Measurements from ENCODE around the gene ZBTB12. TPM values are rescaled to one million over a fixed set of nuclear protein-coding genes. Genes with fewer than 3 reads are reported as not detected.

The ZBTB12 gene
- total and polyA plus RNA-seq, 2 of the 4 experiments (the other 2 are of a cell fraction) = 2.0 to 8.5 TPM

DNA sequence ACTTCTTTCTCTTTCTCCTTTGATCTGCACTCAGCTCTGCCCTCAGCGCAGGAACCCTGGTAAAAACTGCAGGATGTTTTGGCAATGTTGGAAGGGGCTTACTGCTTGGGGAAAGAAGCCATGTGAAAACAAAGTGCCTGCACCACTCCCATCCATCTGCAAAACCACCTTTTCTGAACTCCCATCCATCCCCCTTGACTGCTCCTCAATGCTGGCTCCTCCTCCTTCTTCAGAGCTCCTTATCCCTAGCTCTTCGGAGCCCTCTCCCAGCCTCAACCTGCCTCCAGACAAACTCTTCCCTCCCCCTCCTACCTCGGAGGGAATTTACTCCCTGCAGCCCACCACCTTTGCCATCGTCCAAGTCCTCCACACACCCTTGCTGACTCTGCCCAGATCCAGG lies 4.2 kb upstream of the ZBTB12 start:
- no peak overlapping the region for H3K18ac ChIP-seq (ENCODE audit: low read depth, low read length)
- H3K9me3 ChIP-seq (ENCODE audit: control insufficient read depth, insufficient read depth, low read length) = no peaks in the 10 kb centered on the region
- BruUV-seq (replicated peaks) = no TSS peak
- no peaks in the 10 kb centered on the region for H3K27me3 ChIP-seq (ENCODE audit: control insufficient read depth, insufficient read depth, low read length)
- 0 out of 2 replicates have a peak overlapping the region, but pooled peaks have one; percentile 15 for H2BK20ac ChIP-seq (ENCODE audit: low read depth, low read length)
- no peak for DNase-seq
- H4K20me1 ChIP-seq (ENCODE audit: insufficient read depth, low read length) = no peaks in the 10 kb centered on the region
- H2AK9ac ChIP-seq (replicated peaks; ENCODE audit: low read depth, low read length, poor library complexity) = no peak overlapping the region
- POLR2A ChIA-PET (ENCODE audit: unreplicated experiment) = no interaction called here
- TF ChIP-seq, protein P1, sequence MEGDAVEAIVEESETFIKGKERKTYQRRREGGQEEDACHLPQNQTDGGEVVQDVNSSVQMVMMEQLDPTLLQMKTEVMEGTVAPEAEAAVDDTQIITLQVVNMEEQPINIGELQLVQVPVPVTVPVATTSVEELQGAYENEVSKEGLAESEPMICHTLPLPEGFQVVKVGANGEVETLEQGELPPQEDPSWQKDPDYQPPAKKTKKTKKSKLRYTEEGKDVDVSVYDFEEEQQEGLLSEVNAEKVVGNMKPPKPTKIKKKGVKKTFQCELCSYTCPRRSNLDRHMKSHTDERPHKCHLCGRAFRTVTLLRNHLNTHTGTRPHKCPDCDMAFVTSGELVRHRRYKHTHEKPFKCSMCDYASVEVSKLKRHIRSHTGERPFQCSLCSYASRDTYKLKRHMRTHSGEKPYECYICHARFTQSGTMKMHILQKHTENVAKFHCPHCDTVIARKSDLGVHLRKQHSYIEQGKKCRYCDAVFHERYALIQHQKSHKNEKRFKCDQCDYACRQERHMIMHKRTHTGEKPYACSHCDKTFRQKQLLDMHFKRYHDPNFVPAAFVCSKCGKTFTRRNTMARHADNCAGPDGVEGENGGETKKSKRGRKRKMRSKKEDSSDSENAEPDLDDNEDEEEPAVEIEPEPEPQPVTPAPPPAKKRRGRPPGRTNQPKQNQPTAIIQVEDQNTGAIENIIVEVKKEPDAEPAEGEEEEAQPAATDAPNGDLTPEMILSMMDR (conservative IDR thresholded peaks at IDR 0.05; ENCODE audit: low read depth, low read length) = no peak
- TF ChIP-seq MAZ (IDR thresholded peaks at IDR 0.05; ENCODE audit: borderline replicate concordance, low read depth, low read length) (no peak), NFE2L2 (IDR thresholded peaks at IDR 0.05; ENCODE audit: low read depth, low read length) (no peak), MXI1 (IDR thresholded peaks at IDR 0.05; ENCODE audit: borderline replicate concordance, low read depth, low read length) (no peak), SMC3 (IDR thresholded peaks at IDR 0.05; ENCODE audit: low read depth, low read length) (no peak), POLR2A (IDR thresholded peaks at IDR 0.05; ENCODE audit: low read depth, low read length) (no peak), BHLHE40 (IDR thresholded peaks at IDR 0.05; ENCODE audit: low read depth, low read length) (no peak), MAFK (IDR thresholded peaks at IDR 0.05; ENCODE audit: low read depth, low read length) (no peak), RAD21 (IDR thresholded peaks at IDR 0.05; ENCODE audit: low read length) (no peak), CEBPB (IDR thresholded peaks at IDR 0.05; ENCODE audit: low read depth, low read length) (no peak), ELK1 (IDR thresholded peaks at IDR 0.05; ENCODE audit: borderline replicate concordance, low read depth, low read length) (no peak), RCOR1 (IDR thresholded peaks at IDR 0.05; ENCODE audit: insufficient replicate concordance, low read length) (no peak), FOS (IDR thresholded peaks at IDR 0.05; ENCODE audit: low read depth, low read length) (no peak)
- peak overlapping the region; percentile 25 for H2AFZ ChIP-seq (replicated peaks; ENCODE audit: low read length, poor library complexity)
- peak overlapping the region; percentile 10; the same call in 1 of the 3 replicates for H2BK15ac ChIP-seq (ENCODE audit: low read depth, low read length)
- no peak overlapping the region for H3K4me2 ChIP-seq (ENCODE audit: low read depth, low read length)
- no peak overlapping the region; the same call in 1 of the 2 replicates for H3K9ac ChIP-seq (ENCODE audit: low read depth, low read length)
- H3K9me1 ChIP-seq (ENCODE audit: insufficient read depth, low read length) = peaks cover 9% of the 10 kb centered on the region; the same call in 1 of the 2 replicates
- no peak overlapping the region for H4K5ac ChIP-seq (ENCODE audit: low read depth, low read length)
- no peak overlapping the region for H3K23ac ChIP-seq (ENCODE audit: low read depth, low read length)
- H3K27ac ChIP-seq (ENCODE audit: insufficient read depth, low read length) = no peak overlapping the region
- H4K91ac ChIP-seq (ENCODE audit: insufficient read depth, low read depth, low read length) = peak overlapping the region; percentile 32
- H3K79me1 ChIP-seq (ENCODE audit: low read depth in 1 of 2, low read length in 2 of 2) = peaks cover 0 to 5% of the 10 kb centered on the region in 2 experiments; a peak in 2 of 4 replicates
- WGBS, 2 experiments (ENCODE audit: extremely low coverage in 2 of 2, insufficient read length in 1 of 2) = 45% methylated on average over 2 of the region's 4 CpGs; no CpG with 5 or more reads in 1 of the 2 experiments
- H3K4me3 ChIP-seq (ENCODE audit: insufficient read depth, low read depth, low read length) = no peak overlapping the region
- H2BK120ac ChIP-seq (ENCODE audit: low read depth, low read length) = no peak overlapping the region; the same call in 1 of the 2 replicates
- H3K4me1 ChIP-seq (ENCODE audit: control insufficient read depth, insufficient read depth, low read length) = peaks cover 8% of the 10 kb centered on the region
- CTCF ChIA-PET = interaction anchor here (2.1 kb wide), 1 partner anchor 46 kb away, joined by 10 read pairs; no protein-coding TSS in a partner anchor
- H3K14ac ChIP-seq (replicated peaks; ENCODE audit: low read depth, low read length) = no peak overlapping the region
- no peak overlapping the region for H2BK5ac ChIP-seq (ENCODE audit: low read depth, low read length, poor library complexity, severe bottlenecking)
- peak overlapping the region; percentile 30; the same call in 1 of the 2 replicates for H2AK5ac ChIP-seq (ENCODE audit: low read depth, low read length)
- intact Hi-C loops (cut with micrococcal nuclease) (no loop called here), dilution Hi-C loops (cut with HindIII; ENCODE audit: low sequenced_read_pairs, unreplicated experiment) (no loop called here), in situ Hi-C loops (cut with MboI; ENCODE audit: low sequenced_read_pairs) (no loop called here)
- H3K4ac ChIP-seq (ENCODE audit: low read depth, low read length) = no peak overlapping the region; the same call in 1 of the 2 replicates
- no peak overlapping the region for H4K8ac ChIP-seq (ENCODE audit: low read depth in 2 of 2, low read length in 2 of 2)
- no peak overlapping the region for H3K56ac ChIP-seq (ENCODE audit: extremely low read depth, insufficient read depth, low read length)
- ATAC-seq (ENCODE audit: low read depth) = no peak
- H3K36me3 ChIP-seq (ENCODE audit: control insufficient read depth, insufficient read depth, low read length) = no peaks in the 10 kb centered on the region

All from IMR-90 (cell line).